BJ (cell line): ENCODE measurements around the gene RETN. TPM values are rescaled to one million over a fixed set of nuclear protein-coding genes. Genes with fewer than 3 reads are reported as not detected.

ENCODE experiments used
- CTCF ChIA-PET: fragments of 350-600 bp; formaldehyde crosslinking; extraction: SDS; loops from one replicate; lab custom pipeline; 2021; ENCODE audit warnings: antibody characterized with exemption, inconsistent platforms; lab: Yijun Ruan, JAX
- POLR2A ChIA-PET: fragments of 300-600 bp; sonication (Branson Sonifier 250); formaldehyde crosslinking; extraction: SDS; loops from one replicate; lab custom pipeline; 2021; ENCODE audit warnings: antibody characterized with exemption; lab: Charles Lee
- DNase-seq: peaks from one replicate; pipeline ENCODE4 v3.0.0-alpha.2; 2011; ENCODE audit warnings: low read depth
- H3K27me3 ChIP-seq: 2 replicates; pipeline ENCODE4 v1.6.0; 2011; ENCODE audit warnings: low read length; ENCODE audit not compliant: control insufficient read depth, insufficient read depth
- H3K36me3 ChIP-seq: 2 replicates; pipeline ENCODE4 v1.5.1; 2011; ENCODE audit warnings: low read length; ENCODE audit not compliant: control insufficient read depth, insufficient read depth
- H3K4me3 ChIP-seq: 2 replicates; pipeline ENCODE4 v1.5.1; 2011; ENCODE audit warnings: low read depth, mild to moderate bottlenecking, control low read depth, low read length
- polyA plus RNA-seq: library from polyadenylated mRNA; depleted of rRNA; stranded (reverse); fragments of >200 nt; gene quantifications from 2 replicates; pipeline ENCODE4 v1.2.3, GENCODE V29; 2011
- TF ChIP-seq, protein P1 (sequence below): IDR thresholded peaks from 2 replicates; pipeline ENCODE4 v1.5.1; 2011; ENCODE audit warnings: low read depth, mild to moderate bottlenecking, control low read depth, inconsistent platforms, low read length, moderate library complexity; ENCODE audit not compliant: insufficient read depth

RETN gene
- polyA plus RNA-seq, 1 experiment = not detected

DNA sequence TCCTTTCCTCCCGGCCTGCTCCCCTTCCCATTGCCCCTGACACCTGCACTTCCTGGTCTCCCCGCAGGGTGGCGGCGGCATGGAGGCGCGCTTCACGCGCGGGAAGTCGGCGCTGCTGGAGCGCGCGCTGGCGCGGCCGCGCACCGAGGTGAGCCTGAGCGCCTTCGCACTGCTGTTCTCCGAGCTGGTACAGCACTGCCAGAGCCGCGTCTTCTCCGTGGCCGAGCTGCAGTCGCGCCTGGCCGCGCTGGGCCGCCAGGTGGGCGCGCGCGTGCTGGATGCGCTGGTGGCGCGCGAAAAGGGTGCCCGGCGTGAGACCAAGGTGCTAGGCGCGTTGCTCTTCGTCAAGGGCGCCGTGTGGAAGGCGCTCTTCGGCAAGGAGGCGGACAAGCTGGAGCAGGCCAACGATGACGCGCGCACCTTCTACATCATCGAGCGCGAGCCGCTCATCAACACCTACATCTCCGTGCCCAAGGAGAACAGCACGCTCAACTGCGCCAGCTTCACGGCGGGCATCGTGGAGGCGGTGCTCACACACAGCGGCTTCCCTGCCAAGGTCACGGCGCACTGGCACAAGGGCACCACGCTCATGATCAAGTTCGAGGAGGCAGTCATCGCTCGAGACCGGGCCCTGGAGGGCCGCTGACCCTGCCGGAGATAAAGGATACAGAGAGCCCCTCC lies 13.5 kb downstream of the RETN start:
- ChIA-PET POLR2A (no interaction called here), CTCF (interaction anchor here (1.2 to 3.0 kb wide), 5 partner anchors 11 to 328 kb away, joined by 3 to 30 read pairs (median 20); no protein-coding TSS in a partner anchor)
- Histone ChIP-seq H3K27me3 (no peaks in the 10 kb centered on the region; the same call in 1 of the 2 replicates), H3K36me3 (peaks cover 8% of the 10 kb centered on the region), H3K4me3 (peak overlapping the region; percentile 100)
- TF ChIP-seq, protein P1, sequence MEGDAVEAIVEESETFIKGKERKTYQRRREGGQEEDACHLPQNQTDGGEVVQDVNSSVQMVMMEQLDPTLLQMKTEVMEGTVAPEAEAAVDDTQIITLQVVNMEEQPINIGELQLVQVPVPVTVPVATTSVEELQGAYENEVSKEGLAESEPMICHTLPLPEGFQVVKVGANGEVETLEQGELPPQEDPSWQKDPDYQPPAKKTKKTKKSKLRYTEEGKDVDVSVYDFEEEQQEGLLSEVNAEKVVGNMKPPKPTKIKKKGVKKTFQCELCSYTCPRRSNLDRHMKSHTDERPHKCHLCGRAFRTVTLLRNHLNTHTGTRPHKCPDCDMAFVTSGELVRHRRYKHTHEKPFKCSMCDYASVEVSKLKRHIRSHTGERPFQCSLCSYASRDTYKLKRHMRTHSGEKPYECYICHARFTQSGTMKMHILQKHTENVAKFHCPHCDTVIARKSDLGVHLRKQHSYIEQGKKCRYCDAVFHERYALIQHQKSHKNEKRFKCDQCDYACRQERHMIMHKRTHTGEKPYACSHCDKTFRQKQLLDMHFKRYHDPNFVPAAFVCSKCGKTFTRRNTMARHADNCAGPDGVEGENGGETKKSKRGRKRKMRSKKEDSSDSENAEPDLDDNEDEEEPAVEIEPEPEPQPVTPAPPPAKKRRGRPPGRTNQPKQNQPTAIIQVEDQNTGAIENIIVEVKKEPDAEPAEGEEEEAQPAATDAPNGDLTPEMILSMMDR = no peak
- no peak for DNase-seq

DNA sequence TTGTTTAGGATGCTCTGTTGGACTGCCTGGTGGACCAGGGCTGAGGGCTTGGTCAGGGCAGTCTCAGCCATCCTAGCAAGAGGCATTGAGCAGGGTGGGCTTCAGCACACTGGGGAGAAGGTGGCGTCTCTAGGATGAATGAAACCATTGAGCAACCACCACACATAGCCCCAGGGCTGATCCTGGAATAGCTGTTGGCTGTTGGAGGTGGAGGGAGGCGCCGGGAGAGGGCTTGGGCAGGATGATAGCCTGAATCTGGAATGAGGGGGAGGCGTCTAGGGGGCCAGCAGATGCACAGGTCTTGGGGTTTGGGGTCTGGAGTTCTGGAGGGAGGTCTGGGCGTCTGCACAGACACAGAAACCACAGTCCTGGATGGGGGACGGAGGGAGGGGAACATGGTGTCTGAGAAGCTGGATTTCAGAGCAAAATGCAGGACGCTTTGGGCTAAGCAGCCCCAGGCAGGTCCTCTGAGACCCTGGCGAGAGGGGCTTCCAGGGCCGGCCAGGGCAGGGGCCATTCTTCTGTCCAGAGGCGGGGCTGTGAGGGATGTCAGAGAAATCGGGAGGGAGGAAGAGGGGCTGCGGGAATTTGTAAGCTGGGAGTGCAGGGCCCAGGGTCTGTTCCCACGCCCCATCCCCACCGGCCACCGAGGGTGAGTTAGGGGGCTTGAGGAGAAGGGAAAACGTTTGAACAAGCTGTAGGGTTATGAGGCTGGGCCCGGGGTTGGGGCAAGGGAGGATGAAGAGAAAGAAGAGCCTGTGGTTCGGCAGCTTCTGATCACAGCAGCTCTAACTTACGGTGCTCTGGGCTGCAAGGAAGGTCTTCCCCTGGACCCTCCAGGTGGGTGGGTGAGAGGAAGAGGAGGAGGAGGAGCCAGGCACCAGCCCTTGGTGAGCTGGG lies 16.9 kb downstream of the RETN start:
- H3K4me3 ChIP-seq = no peak overlapping the region
- DNase-seq = no peak
- H3K27me3 ChIP-seq = no peaks in the 10 kb centered on the region
- TF ChIP-seq, protein P1 = no peak
- ChIA-PET POLR2A (no interaction called here), CTCF (interaction anchor here (0.5 to 2.3 kb wide), 4 partner anchors 8 to 892 kb away, joined by 3 to 8 read pairs (median 3); no protein-coding TSS in a partner anchor)
- H3K36me3 ChIP-seq = peaks cover 8% of the 10 kb centered on the region

DNA sequence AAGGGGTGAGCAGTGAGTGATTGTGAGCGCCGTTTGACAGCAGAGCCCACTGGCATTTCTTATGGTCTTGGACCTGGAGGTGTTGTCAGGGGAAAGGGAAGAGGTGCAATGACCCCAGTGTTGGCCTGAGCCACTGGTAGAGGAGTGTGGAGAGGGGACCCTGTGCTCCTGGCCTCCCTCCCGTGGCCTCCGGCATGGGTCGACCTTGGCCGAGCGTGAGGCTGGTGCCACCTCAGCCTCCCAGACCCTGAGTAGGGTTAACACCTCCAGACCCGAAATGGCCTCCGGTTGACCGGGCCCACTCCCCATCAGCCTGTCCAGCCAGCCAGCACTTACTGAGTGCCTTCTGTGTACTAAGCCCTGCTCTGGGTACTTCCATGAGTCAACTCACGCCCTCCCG lies 18.3 kb downstream of the RETN start:
- CTCF ChIA-PET = interaction anchor here (2.3 kb wide), 1 partner anchor 118 kb away, joined by 8 read pairs; no protein-coding TSS in a partner anchor
- no peak overlapping the region for H3K4me3 ChIP-seq
- TF ChIP-seq, protein P1 = no peak
- no peaks in the 10 kb centered on the region for H3K27me3 ChIP-seq
- POLR2A ChIA-PET = no interaction called here
- peaks cover 7% of the 10 kb centered on the region for H3K36me3 ChIP-seq
- no peak for DNase-seq

DNA sequence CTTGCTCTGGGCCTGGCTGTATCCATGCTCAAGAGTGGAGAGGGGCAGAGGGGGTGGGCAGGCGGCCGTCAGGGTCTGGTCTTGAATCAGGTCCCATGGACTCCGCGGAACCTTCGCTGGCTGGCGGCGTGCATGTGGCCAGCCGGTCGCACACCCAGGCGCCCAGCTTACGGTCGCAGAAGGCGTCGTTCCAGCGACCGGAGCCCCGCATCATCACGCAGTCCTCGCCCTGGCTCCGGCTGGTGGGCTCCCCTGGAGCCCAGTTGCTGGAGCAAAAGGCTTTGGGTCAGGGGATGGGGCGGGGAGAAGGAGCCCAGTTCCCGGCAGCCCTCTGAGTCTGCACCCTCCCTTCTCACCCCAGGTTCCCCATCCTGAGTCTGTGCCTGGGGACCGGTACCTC lies 20.3 kb downstream of the RETN start:
- Histone ChIP-seq H3K27me3 (no peaks in the 10 kb centered on the region), H3K4me3 (no peak overlapping the region), H3K36me3 (no peaks in the 10 kb centered on the region)
- TF ChIP-seq, protein P1 = no peak
- ChIA-PET CTCF (interaction anchor here (0.6 kb wide), 1 partner anchor 110 kb away, joined by 3 read pairs; no protein-coding TSS in a partner anchor), POLR2A (no interaction called here)
- no peak for DNase-seq

DNA sequence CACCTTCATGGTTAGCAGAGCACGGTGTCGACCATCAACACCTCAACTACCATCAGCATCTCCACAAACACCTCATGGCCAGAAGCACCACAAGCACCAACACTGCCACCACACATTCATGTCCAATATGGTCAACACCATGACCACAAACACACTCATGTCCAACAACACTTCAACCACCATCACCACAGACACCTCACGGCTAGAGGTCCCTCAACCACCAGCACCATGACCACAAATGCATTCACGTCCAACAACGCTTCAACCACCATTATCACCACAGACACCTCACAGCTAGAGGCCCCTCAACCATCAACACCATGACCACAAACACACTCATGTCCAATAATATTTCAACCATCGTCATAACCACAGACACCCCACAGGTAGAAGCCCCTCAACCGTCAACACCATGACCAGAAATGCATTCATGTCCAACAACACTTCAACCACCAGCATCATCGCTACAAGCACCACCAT lies 22.0 kb downstream of the RETN start:
- ChIA-PET POLR2A (no interaction called here), CTCF (interaction anchor here (0.9 kb wide), 1 partner anchor 10 kb away, joined by 3 read pairs; the partner anchor contains the start of gene TRAPPC5)

More for the DNA sequence above, 22.0 kb downstream of the RETN start:
- H3K27me3 ChIP-seq = no peaks in the 10 kb centered on the region
- TF ChIP-seq, protein P1 = no peak
- H3K4me3 ChIP-seq = no peak overlapping the region
- DNase-seq = no peak
- no peaks in the 10 kb centered on the region for H3K36me3 ChIP-seq
